ENCODE measurements around the gene ASB10.
A peak's percentile ranks its signal among the peaks of the same experiment; 100 is the strongest.

The ASB10 gene

GRCh38 chr7:151186640-151187408, at the start of gene ASB10:
ASB10 (minus strand) TSS chr7:151187250; CDS start chr7:151187130, 120 bp downstream.
- no peak for DNase-seq (ENCODE audit: low read depth in 2 of 2)

GRCh38 chr7:151236406-151236805, 49.4 kb upstream of the ASB10 start:
- DNase-seq (ENCODE audit: low read depth in 2 of 2): no peak

GRCh38 chr7:151235091-151235787, 48.2 kb upstream of the ASB10 start:
- no peak for DNase-seq (ENCODE audit: low read depth in 2 of 2)

- DNase-seq (ENCODE audit: low read depth in 2 of 2): no peak
These were observed 46.8 kb upstream of the ASB10 start for GRCh38 chr7:151233804-151234203.

- peak; percentile 28 to 37 for DNase-seq (ENCODE audit: low read depth in 2 of 2)
These were observed 46.1 kb upstream of the ASB10 start for GRCh38 chr7:151232917-151233701.

GRCh38 chr7:151232091-151232916, 45.3 kb upstream of the ASB10 start, which contains the start of gene CHPF2:
CHPF2 (plus strand) TSS chr7:151232483; CDS start chr7:151234012, 1,529 bp downstream.
- DNase-seq (ENCODE audit: low read depth in 2 of 2): peak; percentile 58 to 62

GRCh38 chr7:151231080-151231479, 44.0 kb upstream of the ASB10 start:
- no peak for DNase-seq (ENCODE audit: low read depth in 2 of 2)

- no peak for DNase-seq (ENCODE audit: low read depth in 2 of 2)
These were observed 42.2 kb upstream of the ASB10 start for GRCh38 chr7:151229249-151229648.

GRCh38 chr7:151228024-151228866, 41.2 kb upstream of the ASB10 start:
- DNase-seq (ENCODE audit: low read depth in 2 of 2): no peak

- peak; percentile 98 for DNase-seq (ENCODE audit: low read depth in 2 of 2)
These were observed 40.1 kb upstream of the ASB10 start, which contains the start of gene ABCF2 for GRCh38 chr7:151226875-151227782. ABCF2 (minus strand) TSS chr7:151227205; CDS start chr7:151226458, 747 bp downstream.

GRCh38 chr7:151226560-151226874, 39.5 kb upstream of the ASB10 start:
- no peak for DNase-seq (ENCODE audit: low read depth in 2 of 2)

GRCh38 chr7:151225948-151226510, 39.0 kb upstream of the ASB10 start:
- DNase-seq (ENCODE audit: low read depth in 2 of 2): no peak

GRCh38 chr7:151223728-151224127, 36.7 kb upstream of the ASB10 start:
- no peak for DNase-seq (ENCODE audit: low read depth in 2 of 2)

GRCh38 chr7:151218170-151218569, 31.1 kb upstream of the ASB10 start:
- no peak for DNase-seq (ENCODE audit: low read depth in 2 of 2)

- DNase-seq (ENCODE audit: low read depth in 2 of 2): no peak
These were observed 28.3 kb upstream of the ASB10 start for GRCh38 chr7:151215396-151215795.

GRCh38 chr7:151213826-151214225, 26.8 kb upstream of the ASB10 start:
- no peak for DNase-seq (ENCODE audit: low read depth in 2 of 2)

GRCh38 chr7:151212626-151213025, 25.6 kb upstream of the ASB10 start:
- no peak for DNase-seq (ENCODE audit: low read depth in 2 of 2)

- no peak for DNase-seq (ENCODE audit: low read depth in 2 of 2)
These were observed 24.2 kb upstream of the ASB10 start for GRCh38 chr7:151211155-151211772.
